Aorta (tissue), 5 donors: ENCODE data around the gene SLC27A4. TPM values are rescaled to one million over a fixed set of nuclear protein-coding genes. Genes with fewer than 3 reads are reported as not detected.
A peak's percentile ranks its signal among the peaks of the same experiment; 100 is the strongest.

ENCODE experiments used
- ATAC-seq: fragments of 200-7000 bp; cut with Tn5 transposase; one replicate; pipeline ENCODE4 v1.9.1; 2022; ENCODE audit warnings: moderate library complexity; ENCODE audit not compliant: low FRiP score
- DNase-seq, 2 donors: peaks; one replicate each; pipeline ENCODE4 v3.0.0-alpha.2; 2020
- H3K27ac ChIP-seq, 2 donors: one replicate each; pipeline ENCODE4 v1.5.1; 2013; ENCODE audit warnings: low read length in 2 of 2, mild to moderate bottlenecking in 2 of 2, moderate library complexity in 2 of 2, control low read depth in 1 of 2, inconsistent platforms in 1 of 2, low read depth in 1 of 2
- H3K27me3 ChIP-seq, 2 donors: one replicate each; pipeline ENCODE4 v1.6.1; 2013; ENCODE audit warnings: control low read depth in 1 of 2, low read length in 1 of 2, mild to moderate bottlenecking in 1 of 2, moderate library complexity in 1 of 2; ENCODE audit not compliant: insufficient read depth in 2 of 2, control insufficient read depth in 1 of 2
- H3K36me3 ChIP-seq, 2 donors: one replicate each; pipeline ENCODE4 v1.6.1; 2013; ENCODE audit warnings: control low read depth in 1 of 2, low read length in 1 of 2, mild to moderate bottlenecking in 1 of 2; ENCODE audit not compliant: insufficient read depth in 2 of 2, control insufficient read depth in 1 of 2
- H3K4me1 ChIP-seq, 2 donors: one replicate each; pipeline ENCODE4 v1.6.1; 2013; ENCODE audit warnings: low read length in 2 of 2, control low read depth in 1 of 2, mild to moderate bottlenecking in 1 of 2, moderate library complexity in 1 of 2; ENCODE audit not compliant: insufficient read depth in 2 of 2, control insufficient read depth in 1 of 2
- H3K4me3 ChIP-seq, 2 donors: one replicate each; pipeline ENCODE4 v1.5.1; 2013; ENCODE audit warnings: low read length in 2 of 2, control low read depth in 1 of 2, mild to moderate bottlenecking in 1 of 2
- H3K9me3 ChIP-seq: one replicate; pipeline ENCODE4 v1.6.1; 2013; ENCODE audit warnings: mild to moderate bottlenecking, low read length; ENCODE audit not compliant: control insufficient read depth
- WGBS, 2 donors: extraction: QIAGEN DNeasy Blood & Tissue Kit; methylation state at CpG; one replicate each; pipeline ENCODE4 v1.1.7; 2013; 5-methylcytosine and 5-hydroxymethylcytosine counted together
- intact Hi-C, 2 donors: fragments of 100-400 bp; cut with DNase I; formaldehyde crosslinking; loops; one replicate each; pipeline versions ENCODE4 v1.14.2 to v1.15.0; 2022
- polyA plus RNA-seq, 2 donors: library from polyadenylated mRNA; stranded (reverse); fragments of 200-250 nt; gene quantifications; one replicate each; pipeline ENCODE4 v1.2.3, GENCODE V29; 2013
- total RNA-seq, 2 donors: library from RNA; stranded (reverse); fragmentation: NEBNext Ultra II Directional; extraction: Animal tissue kit (Norgen Biotek cat#: 25700); gene quantifications; one replicate each; pipeline ENCODE4 v1.2.1, GENCODE V29; 2021
- donor health status: healthy with polysubstance abuse.
- donor health status: Bipolar disorder and iron deficiency.
- donor health status: DM: no; HTN: no; CAD: no.
- donor health status: DM: no; HTN: no; CAD: no.
- donor health status: DM: yes; HTN: yes; CAD: no.

SLC27A4 gene
- total and polyA plus RNA-seq, 4 donors = 9.4 to 25.8 (median 14.3) TPM

GRCh38 chr9:128396970-128397613 is 56.8 kb downstream of the SLC27A4 start:
- Histone ChIP-seq H3K27me3 (no peaks in the 10 kb centered on the region), H3K36me3 (peaks cover 0 to 2% of the 10 kb centered on the region in 2 donors), H3K27ac (no peak overlapping the region), H3K4me3 (no peak overlapping the region), H3K4me1 (no peaks in the 10 kb centered on the region), H3K9me3 (no peaks in the 10 kb centered on the region)
- ATAC-seq = peak; percentile 65
- DNase-seq = no peak
- 4 to 5% methylated on average over 19 of the region's 19 CpGs for WGBS, 2 donors
- intact Hi-C loops = no loop called here

GRCh38 chr9:128397831-128398230 is 57.5 kb downstream of the SLC27A4 start:
- intact Hi-C loops = no loop called here
- Histone ChIP-seq H3K27ac (no peak overlapping the region), H3K9me3 (no peaks in the 10 kb centered on the region), H3K4me3 (no peak overlapping the region), H3K4me1 (no peaks in the 10 kb centered on the region), H3K27me3 (no peaks in the 10 kb centered on the region), H3K36me3 (no peaks in the 10 kb centered on the region)
- ATAC-seq (no peak), DNase-seq (no peak)
- WGBS, 2 donors = 62 to 64% methylated on average over 7 of the region's 7 CpGs

- 68 to 75% methylated on average over 3 of the region's 3 CpGs for WGBS, 2 donors
- intact Hi-C loops = no loop called here
- no peaks in the 10 kb centered on the region for H3K36me3 ChIP-seq
- H3K27ac ChIP-seq = no peak overlapping the region
- no peak overlapping the region for H3K4me3 ChIP-seq
- H3K27me3 ChIP-seq = no peaks in the 10 kb centered on the region
- H3K9me3 ChIP-seq = no peaks in the 10 kb centered on the region
- DNase-seq (no peak), ATAC-seq (no peak)
- no peaks in the 10 kb centered on the region for H3K4me1 ChIP-seq
Measured at GRCh38 chr9:128399861-128400260, 59.5 kb downstream of the SLC27A4 start.

- Histone ChIP-seq H3K9me3 (no peaks in the 10 kb centered on the region), H3K4me1 (no peaks in the 10 kb centered on the region), H3K4me3 (no peak overlapping the region), H3K36me3 (no peaks in the 10 kb centered on the region), H3K27ac (no peak overlapping the region), H3K27me3 (no peaks in the 10 kb centered on the region)
- DNase-seq = no peak
- no peak for ATAC-seq
- intact Hi-C loops = no loop called here
- 77 to 80% methylated on average over 5 of the region's 5 CpGs for WGBS, 2 donors
Measured at GRCh38 chr9:128404560-128404959, 64.2 kb downstream of the SLC27A4 start.

- intact Hi-C loops = no loop called here
- H3K9me3 ChIP-seq = no peaks in the 10 kb centered on the region
- WGBS, 2 donors = 59% methylated on average over 20 of the region's 20 CpGs
- H3K27ac ChIP-seq = no peak overlapping the region
- H3K4me3 ChIP-seq = no peak overlapping the region
- H3K4me1 ChIP-seq = no peaks in the 10 kb centered on the region
- H3K36me3 ChIP-seq = no peaks in the 10 kb centered on the region
- DNase-seq = no peak
- no peaks in the 10 kb centered on the region for H3K27me3 ChIP-seq
- ATAC-seq = peak; percentile 49
Measured at GRCh38 chr9:128405077-128405779, 64.9 kb downstream of the SLC27A4 start.

GRCh38 chr9:128405780-128406171 is 65.4 kb downstream of the SLC27A4 start:
- no peak for ATAC-seq
- Histone ChIP-seq H3K4me3 (no peak overlapping the region), H3K9me3 (no peaks in the 10 kb centered on the region), H3K27me3 (no peaks in the 10 kb centered on the region), H3K36me3 (no peaks in the 10 kb centered on the region), H3K4me1 (no peaks in the 10 kb centered on the region), H3K27ac (no peak overlapping the region)
- intact Hi-C loops = no loop called here
- no peak for DNase-seq
- WGBS, 2 donors = 66 to 69% methylated on average over 7 of the region's 7 CpGs

GRCh38 chr9:128406848-128407391 is 66.6 kb downstream of the SLC27A4 start:
- H3K27ac ChIP-seq = no peak overlapping the region
- no peak for ATAC-seq
- no peak for DNase-seq
- no peaks in the 10 kb centered on the region for H3K36me3 ChIP-seq
- intact Hi-C loops = no loop called here
- H3K9me3 ChIP-seq = no peaks in the 10 kb centered on the region
- H3K27me3 ChIP-seq = no peaks in the 10 kb centered on the region
- H3K4me1 ChIP-seq = no peaks in the 10 kb centered on the region
- no peak overlapping the region for H3K4me3 ChIP-seq
- 72 to 73% methylated on average over 9 of the region's 9 CpGs for WGBS, 2 donors

GRCh38 chr9:128408963-128409431 is 68.7 kb downstream of the SLC27A4 start:
- intact Hi-C loops = no loop called here
- 48 to 50% methylated on average over 26 of the region's 26 CpGs for WGBS, 2 donors
- Histone ChIP-seq H3K36me3 (no peaks in the 10 kb centered on the region), H3K27me3 (no peaks in the 10 kb centered on the region), H3K9me3 (no peaks in the 10 kb centered on the region), H3K4me1 (no peaks in the 10 kb centered on the region), H3K27ac (no peak overlapping the region), H3K4me3 (no peak overlapping the region)
- DNase-seq = no peak
- ATAC-seq = no peak

GRCh38 chr9:128409450-128409849 is 69.1 kb downstream of the SLC27A4 start:
- 69 to 70% methylated on average over 8 of the region's 8 CpGs for WGBS, 2 donors
- no peaks in the 10 kb centered on the region for H3K27me3 ChIP-seq

More at GRCh38 chr9:128409450-128409849, 69.1 kb downstream of the SLC27A4 start:
- H3K4me3 ChIP-seq = no peak overlapping the region
- no peaks in the 10 kb centered on the region for H3K4me1 ChIP-seq
- no peaks in the 10 kb centered on the region for H3K36me3 ChIP-seq
- H3K9me3 ChIP-seq = no peaks in the 10 kb centered on the region
- DNase-seq (no peak), ATAC-seq (no peak)
- no peak overlapping the region for H3K27ac ChIP-seq
- intact Hi-C loops = no loop called here
